H9 (cell line): ENCODE results near the gene IFT57. TPM values are rescaled to one million over a fixed set of nuclear protein-coding genes. Genes with fewer than 3 reads are reported as not detected.

ENCODE experiments used
- DNase-seq: peaks from one replicate; pipeline ENCODE4 v3.0.0-alpha.2; 2017
- H2AFZ ChIP-seq: one replicate; pipeline ENCODE4 v1.6.1; 2013; ENCODE audit warnings: mild to moderate bottlenecking, low read length, control low read depth, moderate library complexity
- H2AK5ac ChIP-seq: 2 replicates; pipeline ENCODE4 v1.6.1; 2013; ENCODE audit warnings: low read length, control low read depth, mixed read lengths; ENCODE audit not compliant: insufficient read length
- H2BK120ac ChIP-seq: one replicate; pipeline ENCODE4 v1.6.1; 2013; ENCODE audit warnings: low read depth, mild to moderate bottlenecking, low read length, control low read depth, inconsistent platforms; ENCODE audit not compliant: poor library complexity, severe bottlenecking
- H2BK12ac ChIP-seq: 2 replicates; pipeline ENCODE4 v1.6.1; 2013; ENCODE audit warnings: low read length, control low read depth, mixed read lengths, low read depth; ENCODE audit not compliant: insufficient read length
- H2BK15ac ChIP-seq: 2 replicates; pipeline ENCODE4 v1.6.1; 2013; ENCODE audit warnings: low read depth, low read length, control low read depth
- H2BK20ac ChIP-seq: one replicate; pipeline ENCODE4 v1.6.1; 2013; ENCODE audit warnings: low read depth, mild to moderate bottlenecking, low read length, control low read depth, inconsistent platforms; ENCODE audit not compliant: poor library complexity, severe bottlenecking
- H2BK5ac ChIP-seq: 2 replicates; pipeline ENCODE4 v1.6.1; 2013; ENCODE audit warnings: low read length, control low read depth, mixed read lengths; ENCODE audit not compliant: insufficient read length
- H3K14ac ChIP-seq: 2 replicates; pipeline ENCODE4 v1.6.1; 2013; ENCODE audit warnings: low read length, control low read depth; ENCODE audit not compliant: insufficient read depth
- H3K18ac ChIP-seq: 2 replicates; pipeline ENCODE4 v1.6.1; 2013; ENCODE audit warnings: low read depth, mild to moderate bottlenecking, mixed read lengths, low read length, control low read depth; ENCODE audit not compliant: insufficient read length
- H3K23ac ChIP-seq: 2 replicates; pipeline ENCODE4 v1.6.1; 2013; ENCODE audit warnings: low read length, control low read depth, mixed read lengths, low read depth; ENCODE audit not compliant: insufficient read length
- H3K23me2 ChIP-seq: 2 replicates; pipeline ENCODE4 v1.6.1; 2013; ENCODE audit warnings: low read depth, mild to moderate bottlenecking, mixed read lengths, low read length, control low read depth; ENCODE audit not compliant: insufficient read length, poor library complexity, severe bottlenecking
- H3K27ac ChIP-seq: 2 replicates; pipeline ENCODE4 v1.5.1; 2013; ENCODE audit warnings: low read length, control low read depth, mixed read lengths, low read depth; ENCODE audit not compliant: insufficient read length
- H3K27me3 ChIP-seq: 2 replicates; pipeline ENCODE4 v1.6.1; 2013; ENCODE audit warnings: low read length, control low read depth, inconsistent platforms; ENCODE audit not compliant: insufficient read depth
- H3K4ac ChIP-seq: 2 replicates; pipeline ENCODE4 v1.6.1; 2013; ENCODE audit warnings: low read depth, mild to moderate bottlenecking, control low read depth, inconsistent platforms, low read length, moderate library complexity
- H3K4me1 ChIP-seq: 2 replicates; pipeline ENCODE4 v1.6.1; 2013; ENCODE audit warnings: low read length, control low read depth, inconsistent platforms; ENCODE audit not compliant: insufficient read depth
- H3K4me2 ChIP-seq: 2 replicates; pipeline ENCODE4 v1.6.1; 2013; ENCODE audit warnings: low read length, control low read depth, mixed read lengths; ENCODE audit not compliant: insufficient read length, insufficient read depth
- H3K56ac ChIP-seq: 2 replicates; pipeline ENCODE4 v1.6.1; 2013; ENCODE audit warnings: low read depth, mild to moderate bottlenecking, mixed read lengths, low read length, control low read depth; ENCODE audit not compliant: insufficient read length
- H3K79me1 ChIP-seq: 2 replicates; pipeline ENCODE4 v1.6.1; 2013; ENCODE audit warnings: low read depth, mild to moderate bottlenecking, moderate library complexity, low read length, control low read depth, inconsistent platforms; ENCODE audit not compliant: insufficient read depth, poor library complexity, severe bottlenecking
- H3K79me2 ChIP-seq: 2 replicates; pipeline ENCODE4 v1.6.1; 2013; ENCODE audit warnings: low read length, control low read depth, inconsistent platforms; ENCODE audit not compliant: insufficient read depth
- H3K9ac ChIP-seq: 2 replicates; pipeline ENCODE4 v1.6.1; 2013; ENCODE audit warnings: low read length, control low read depth, mixed read lengths; ENCODE audit not compliant: insufficient read length; ENCODE audit errors: extremely low read depth
- H3K9me3 ChIP-seq: one replicate; pipeline ENCODE4 v1.6.1; 2013; ENCODE audit warnings: low read depth, low read length, inconsistent platforms; ENCODE audit not compliant: control insufficient read depth
- H3T11ph ChIP-seq: one replicate; pipeline ENCODE4 v1.6.1; 2013; ENCODE audit warnings: mild to moderate bottlenecking, low read length, control low read depth, inconsistent platforms
- H4K20me1 ChIP-seq: one replicate; pipeline ENCODE4 v1.6.1; 2013; ENCODE audit not compliant: control insufficient read depth, insufficient read length, insufficient read depth
- H4K5ac ChIP-seq: 2 replicates; pipeline ENCODE4 v1.6.1; 2013; ENCODE audit warnings: low read depth, mild to moderate bottlenecking, mixed read lengths, low read length, control low read depth; ENCODE audit not compliant: insufficient read length
- H4K8ac ChIP-seq: replicated peaks from 2 replicates; pipeline ENCODE4 v1.6.1; 2013; ENCODE audit warnings: low read length, control low read depth, mixed read lengths, low read depth; ENCODE audit not compliant: insufficient read length
- H4K91ac ChIP-seq: 2 replicates; pipeline ENCODE4 v1.6.1; 2013; ENCODE audit warnings: low read depth, mild to moderate bottlenecking, moderate library complexity, mixed read lengths, low read length, control low read depth; ENCODE audit not compliant: insufficient read length
- H3K27ac Mint-ChIP-seq, 3 experiments: 2 replicates in 2 of 3; 3 replicates in 1 of 3; pipeline ENCODE4 v1.8.0; 2020 to 2021; ENCODE audit warnings: mixed read lengths in 3 of 3, mild to moderate bottlenecking in 1 of 3, moderate library complexity in 1 of 3
- H3K27me3 Mint-ChIP-seq: 2 replicates; pipeline ENCODE4 v1.8.0; 2021; ENCODE audit warnings: low read depth, mild to moderate bottlenecking, moderate library complexity, mixed read lengths
- H3K36me3 Mint-ChIP-seq, 3 experiments: 2 replicates in 2 of 3; 3 replicates in 1 of 3; pipeline ENCODE4 v1.8.0; 2020 to 2021; ENCODE audit warnings: low read depth in 3 of 3, mixed read lengths in 3 of 3; ENCODE audit not compliant: insufficient read depth in 1 of 3
- H3K4me1 Mint-ChIP-seq, 2 experiments: 2 replicates each; pipeline ENCODE4 v1.8.0; 2020; ENCODE audit warnings: mixed read lengths in 2 of 2
- H3K4me3 Mint-ChIP-seq, 2 experiments: 2 replicates in 1 of 2; 3 replicates in 1 of 2; pipeline ENCODE4 v1.8.0; 2020 to 2021; ENCODE audit warnings: mild to moderate bottlenecking in 2 of 2, mixed read lengths in 2 of 2, moderate library complexity in 1 of 2
- H3K9me3 Mint-ChIP-seq, 2 experiments: 2 replicates in 1 of 2; 3 replicates in 1 of 2; pipeline ENCODE4 v1.8.0; 2020; ENCODE audit warnings: mild to moderate bottlenecking in 2 of 2, mixed read lengths in 2 of 2, moderate library complexity in 1 of 2
- CTCF ChIP-seq: fragments of 200-600 bp; sonication (generic); conservative IDR thresholded peaks from 3 replicates; pipeline ENCODE4 v1.8.0; 2021; ENCODE audit warnings: antibody characterized with exemption, mild to moderate bottlenecking
- WGBS: extraction: QIAGEN DNeasy Blood & Tissue Kit; methylation state at CpG from one replicate; pipeline ENCODE4 v1.1.7; 2013; ENCODE audit warnings: missing lambda C conversion rate, low lambda C conversion rate, mixed read lengths; ENCODE audit not compliant: insufficient read length; ENCODE audit errors: extremely low coverage; 5-methylcytosine and 5-hydroxymethylcytosine counted together
- total RNA-seq: library from RNA; stranded (reverse); gene quantifications from 2 replicates; pipeline ENCODE4 v1.2.1, GENCODE V29; 2021

The IFT57 gene
- total RNA-seq, 1 experiment from 2014 or later: 21.4 TPM

GRCh38 chr3:108178676-108179075 is 43.5 kb downstream of the IFT57 start:
- H2AK5ac ChIP-seq: no peak overlapping the region
- no peak overlapping the region for H3K56ac ChIP-seq
- no peaks in the 10 kb centered on the region for H3K79me1 ChIP-seq
- H2BK15ac ChIP-seq: no peak overlapping the region
- peaks cover 15 to 19% of the 10 kb centered on the region in 2 experiments for H3K4me1 Mint-ChIP-seq
- H2BK5ac ChIP-seq: no peak overlapping the region
- H3K9ac ChIP-seq: no peak overlapping the region
- TF ChIP-seq CTCF: no peak
- H3K27ac ChIP-seq: no peak overlapping the region
- no peaks in the 10 kb centered on the region for H3K9me3 ChIP-seq
- H3K23ac ChIP-seq: no peak overlapping the region
- no peak overlapping the region for H2AFZ ChIP-seq
- no peak overlapping the region for H3K14ac ChIP-seq
- no peaks in the 10 kb centered on the region for H3K23me2 ChIP-seq
- no peak overlapping the region for H4K5ac ChIP-seq
- no peaks in the 10 kb centered on the region for H3K4me1 ChIP-seq
- no peak overlapping the region for H4K91ac ChIP-seq
- H4K8ac ChIP-seq: no peak overlapping the region
- H3K4ac ChIP-seq: no peak overlapping the region
- no peaks in the 10 kb centered on the region for H3K9me3 Mint-ChIP-seq
- H3K18ac ChIP-seq: no peak overlapping the region
- H2BK12ac ChIP-seq: no peak overlapping the region
- H4K20me1 ChIP-seq: no peaks in the 10 kb centered on the region
- H3K27me3 Mint-ChIP-seq: no peaks in the 10 kb centered on the region
- H3K4me3 Mint-ChIP-seq: no peak overlapping the region
- WGBS: no CpG with 5 or more reads among the region's 1 CpG
- H3K27ac Mint-ChIP-seq: peak overlapping the region in 2 of 3 experiments; percentile 28 to 49; a peak in 3 of 7 replicates
- no peak overlapping the region for H3T11ph ChIP-seq
- DNase-seq: no peak
- H2BK120ac ChIP-seq: no peak overlapping the region
- H3K79me2 ChIP-seq: no peaks in the 10 kb centered on the region
- H2BK20ac ChIP-seq: no peak overlapping the region
- H3K4me2 ChIP-seq: no peak overlapping the region
- no peaks in the 10 kb centered on the region for H3K27me3 ChIP-seq
- H3K36me3 Mint-ChIP-seq: no peaks in the 10 kb centered on the region
